ENCODE results near the gene KATNBL1. TPM values are rescaled to one million over a fixed set of nuclear protein-coding genes. Genes with fewer than 3 reads are reported as not detected.

KATNBL1 gene
- total and polyA plus RNA-seq, 2 experiments from 2014 or later = 55.4 to 166 TPM

DNA sequence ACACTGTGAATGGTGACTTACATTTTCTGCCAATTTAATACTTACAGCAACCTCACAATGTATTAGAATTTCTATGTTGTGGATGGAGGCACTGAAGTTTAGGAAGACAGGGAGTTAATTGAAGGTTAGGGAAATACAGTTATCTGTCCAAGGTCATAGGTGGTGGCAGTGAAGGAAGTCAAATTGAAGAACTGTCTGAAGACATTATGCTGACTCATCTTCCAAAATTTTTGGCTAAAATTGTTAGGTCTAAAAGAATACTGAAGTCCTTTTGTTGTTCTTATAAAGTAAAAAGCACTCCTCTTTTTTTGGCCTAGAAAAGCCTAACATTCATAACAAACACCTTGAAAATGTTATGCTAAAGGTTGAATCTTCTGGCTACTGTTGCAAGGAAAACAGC is 42.6 kb upstream of the KATNBL1 start:
- Histone ChIP-seq H4K20me1 (ENCODE audit: insufficient read depth, poor library complexity, severe bottlenecking) (no peaks in the 10 kb centered on the region), H3K79me2 (no peaks in the 10 kb centered on the region), H2AFZ (no peak overlapping the region), H3K9me2 (replicated peaks; ENCODE audit: insufficient read depth) (no peaks in the 10 kb centered on the region), H3K27ac (no peak overlapping the region), H3K4me2 (no peak overlapping the region), H3K27me3 (no peaks in the 10 kb centered on the region), H3K36me3 (replicated peaks; ENCODE audit: insufficient read depth, low read depth) (peaks cover 4% of the 10 kb centered on the region), H3K9me3 (ENCODE audit: low read depth) (no peaks in the 10 kb centered on the region), H3K4me1 (ENCODE audit: insufficient read depth) (no peaks in the 10 kb centered on the region), H3K4me3 (no peak overlapping the region)
- no peak for DNase-seq (ENCODE audit: low spot score)
- no peak for TF ChIP-seq EZH2phosphoT487 (IDR thresholded peaks at IDR 0.05; ENCODE audit: low read depth, severe bottlenecking, unreplicated experiment)
- no peak for TF ChIP-seq EZH2 (IDR thresholded peaks at IDR 0.05; ENCODE audit: borderline replicate concordance)
- TF ChIP-seq, protein P1, sequence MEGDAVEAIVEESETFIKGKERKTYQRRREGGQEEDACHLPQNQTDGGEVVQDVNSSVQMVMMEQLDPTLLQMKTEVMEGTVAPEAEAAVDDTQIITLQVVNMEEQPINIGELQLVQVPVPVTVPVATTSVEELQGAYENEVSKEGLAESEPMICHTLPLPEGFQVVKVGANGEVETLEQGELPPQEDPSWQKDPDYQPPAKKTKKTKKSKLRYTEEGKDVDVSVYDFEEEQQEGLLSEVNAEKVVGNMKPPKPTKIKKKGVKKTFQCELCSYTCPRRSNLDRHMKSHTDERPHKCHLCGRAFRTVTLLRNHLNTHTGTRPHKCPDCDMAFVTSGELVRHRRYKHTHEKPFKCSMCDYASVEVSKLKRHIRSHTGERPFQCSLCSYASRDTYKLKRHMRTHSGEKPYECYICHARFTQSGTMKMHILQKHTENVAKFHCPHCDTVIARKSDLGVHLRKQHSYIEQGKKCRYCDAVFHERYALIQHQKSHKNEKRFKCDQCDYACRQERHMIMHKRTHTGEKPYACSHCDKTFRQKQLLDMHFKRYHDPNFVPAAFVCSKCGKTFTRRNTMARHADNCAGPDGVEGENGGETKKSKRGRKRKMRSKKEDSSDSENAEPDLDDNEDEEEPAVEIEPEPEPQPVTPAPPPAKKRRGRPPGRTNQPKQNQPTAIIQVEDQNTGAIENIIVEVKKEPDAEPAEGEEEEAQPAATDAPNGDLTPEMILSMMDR (IDR thresholded peaks at IDR 0.05; ENCODE audit: poor library complexity) = no peak

DNA sequence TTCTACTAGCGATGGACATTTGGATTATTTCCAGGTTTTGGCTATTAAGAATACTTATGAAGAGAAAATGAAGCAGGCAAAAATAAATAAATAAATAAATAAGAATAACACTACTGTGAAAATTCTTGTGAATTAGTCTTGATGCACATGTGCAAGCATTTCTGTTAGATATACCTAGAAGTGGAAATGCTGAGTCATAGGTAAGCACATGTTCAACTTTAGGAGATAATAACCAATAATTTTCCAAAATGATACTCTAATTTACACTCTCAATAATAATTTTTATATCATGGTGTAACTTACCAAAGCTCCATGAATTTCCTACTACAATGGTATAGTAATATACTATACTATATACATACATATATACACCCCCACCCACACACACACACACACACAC is 38.3 kb upstream of the KATNBL1 start:
- H3K36me3 ChIP-seq (replicated peaks; ENCODE audit: insufficient read depth, low read depth) = peaks cover 4% of the 10 kb centered on the region
- 100% methylated on average over 1 of the region's 1 CpG for WGBS (ENCODE audit: low lambda C conversion rate, missing lambda C conversion rate)

DNA sequence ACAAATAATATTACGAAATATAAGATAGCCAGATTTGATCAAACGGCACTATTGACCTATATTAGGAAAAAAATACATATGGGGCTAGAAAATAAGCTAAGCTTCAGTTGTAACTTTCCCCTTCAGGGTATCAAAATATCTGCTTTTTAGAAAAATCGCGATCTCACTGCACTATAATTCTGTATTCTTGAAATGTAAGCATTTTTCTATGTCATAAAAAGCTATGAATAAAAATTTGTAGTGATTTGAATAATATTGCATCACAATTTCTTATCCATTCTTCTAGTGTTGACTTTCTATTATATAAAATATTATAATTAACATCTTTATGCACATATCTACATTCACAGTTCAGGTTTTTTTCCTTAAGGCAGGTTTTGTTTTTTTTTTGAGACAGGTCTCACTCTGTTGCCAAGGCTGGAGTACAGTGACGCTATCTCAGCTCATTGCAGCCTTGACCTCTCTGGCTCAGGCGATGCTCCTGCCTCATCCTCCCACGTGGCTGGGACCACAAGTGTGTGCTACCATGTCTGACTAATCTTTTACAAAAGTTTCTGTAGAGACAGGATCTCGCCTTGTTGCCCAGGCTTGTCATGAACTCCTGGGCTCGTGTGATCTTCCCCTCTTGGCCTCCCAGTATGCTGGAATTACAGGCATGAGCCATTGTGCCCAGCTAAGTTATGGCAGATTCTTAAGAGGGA is 36.5 kb upstream of the KATNBL1 start:
- Histone ChIP-seq H3K27ac (no peak overlapping the region), H3K4me3 (no peak overlapping the region), H3K27me3 (no peaks in the 10 kb centered on the region), H3K36me3 (replicated peaks; ENCODE audit: insufficient read depth, low read depth) (peaks cover 4% of the 10 kb centered on the region), H3K79me2 (no peaks in the 10 kb centered on the region), H3K9me2 (replicated peaks; ENCODE audit: insufficient read depth) (no peaks in the 10 kb centered on the region), H2AFZ (no peak overlapping the region), H4K20me1 (ENCODE audit: insufficient read depth, poor library complexity, severe bottlenecking) (no peaks in the 10 kb centered on the region), H3K4me2 (no peak overlapping the region), H3K9me3 (ENCODE audit: low read depth) (no peaks in the 10 kb centered on the region), H3K4me1 (ENCODE audit: insufficient read depth) (no peaks in the 10 kb centered on the region)
- no peak for DNase-seq (ENCODE audit: low spot score)
- TF ChIP-seq, protein P1 (IDR thresholded peaks at IDR 0.05; ENCODE audit: poor library complexity) = no peak
- TF ChIP-seq EZH2 (IDR thresholded peaks at IDR 0.05; ENCODE audit: borderline replicate concordance) (no peak), EZH2phosphoT487 (IDR thresholded peaks at IDR 0.05; ENCODE audit: low read depth, severe bottlenecking, unreplicated experiment) (no peak)
- 84% methylated on average over 9 of the region's 9 CpGs for WGBS (ENCODE audit: low lambda C conversion rate, missing lambda C conversion rate)

More for the DNA sequence above, 38.3 kb upstream of the KATNBL1 start:
- no peaks in the 10 kb centered on the region for H3K4me1 ChIP-seq (ENCODE audit: insufficient read depth)
- H3K4me2 ChIP-seq = no peak overlapping the region
- no peak overlapping the region for H2AFZ ChIP-seq
- H3K79me2 ChIP-seq = no peaks in the 10 kb centered on the region
- DNase-seq (ENCODE audit: low spot score) = no peak
- TF ChIP-seq EZH2phosphoT487 (IDR thresholded peaks at IDR 0.05; ENCODE audit: low read depth, severe bottlenecking, unreplicated experiment) (no peak), EZH2 (IDR thresholded peaks at IDR 0.05; ENCODE audit: borderline replicate concordance) (no peak)
- TF ChIP-seq, protein P1 (IDR thresholded peaks at IDR 0.05; ENCODE audit: poor library complexity) = no peak
- H4K20me1 ChIP-seq (ENCODE audit: insufficient read depth, poor library complexity, severe bottlenecking) = no peaks in the 10 kb centered on the region
- no peaks in the 10 kb centered on the region for H3K27me3 ChIP-seq
- no peak overlapping the region for H3K27ac ChIP-seq
- no peak overlapping the region for H3K4me3 ChIP-seq
- no peaks in the 10 kb centered on the region for H3K9me3 ChIP-seq (ENCODE audit: low read depth)
- no peaks in the 10 kb centered on the region for H3K9me2 ChIP-seq (replicated peaks; ENCODE audit: insufficient read depth)
